Measurements from ENCODE around the gene DCST1. TPM values are rescaled to one million over a fixed set of nuclear protein-coding genes. Genes with fewer than 3 reads are reported as not detected.

DCST1 gene
- total and polyA plus RNA-seq, 2 of the 13 experiments (the other 11 are each of a cell fraction or from before 2014, with no cell fraction given): 0.04 TPM; not detected in 1

DNA sequence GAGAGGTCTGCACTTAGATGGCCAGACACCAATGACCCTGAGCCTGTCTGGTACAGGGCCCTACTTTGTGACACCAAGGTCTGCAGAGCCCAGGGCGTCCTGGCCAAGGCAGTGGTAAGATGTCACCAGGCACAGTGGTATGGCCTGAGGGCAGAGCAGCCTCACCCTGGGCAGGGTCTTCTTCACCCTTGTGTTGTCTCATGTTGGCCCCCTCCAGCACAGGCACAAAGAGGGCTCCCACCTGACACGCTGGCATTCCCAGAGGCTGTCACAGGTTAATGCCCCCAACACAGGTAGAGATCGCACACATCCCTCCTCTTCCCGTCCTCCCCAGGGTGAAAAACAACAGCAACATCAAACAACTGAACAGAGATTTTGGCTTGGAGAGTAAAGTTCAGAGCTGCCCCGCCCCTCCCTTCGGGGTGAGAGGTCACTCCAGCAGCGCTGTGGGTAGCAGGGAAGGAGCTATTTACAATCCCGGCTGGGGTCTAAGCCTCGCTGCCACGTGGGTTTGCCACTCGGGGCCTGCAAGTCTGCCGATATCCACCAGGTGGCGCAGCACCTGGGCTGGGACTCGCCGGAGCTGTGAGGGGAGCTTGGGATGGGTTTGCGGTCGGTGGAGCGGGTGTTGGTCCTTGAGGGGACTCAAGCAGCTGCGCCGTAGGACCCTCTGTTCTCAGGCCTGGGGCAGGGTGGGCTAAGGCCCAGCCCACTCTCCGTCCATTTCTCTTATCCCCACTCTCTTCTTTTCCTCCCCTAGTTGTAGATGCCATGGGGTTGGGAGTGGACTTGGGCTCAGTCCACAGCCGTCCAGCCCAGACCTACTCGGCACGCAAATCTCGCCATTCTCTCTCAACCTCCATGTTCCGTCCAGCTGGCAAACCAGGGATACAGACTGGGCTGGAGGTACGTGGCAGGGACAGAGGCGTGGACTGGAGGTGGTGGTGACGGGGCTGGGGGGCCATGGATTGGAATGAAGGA is 57.7 kb downstream of the DCST1 start (continued):
- TF ChIP-seq, protein P1, sequence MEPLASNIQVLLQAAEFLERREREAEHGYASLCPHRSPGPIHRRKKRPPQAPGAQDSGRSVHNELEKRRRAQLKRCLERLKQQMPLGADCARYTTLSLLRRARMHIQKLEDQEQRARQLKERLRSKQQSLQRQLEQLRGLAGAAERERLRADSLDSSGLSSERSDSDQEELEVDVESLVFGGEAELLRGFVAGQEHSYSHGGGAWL (CRISPR knock-in tag; IDR thresholded peaks at IDR 0.05): peak; percentile 94; the same call in 1 of the 2 replicates
- no peak for TF ChIP-seq ZNF34 (CRISPR knock-in tag; IDR thresholded peaks at IDR 0.05; ENCODE audit: borderline replicate concordance)
- TF ChIP-seq, protein P2, sequence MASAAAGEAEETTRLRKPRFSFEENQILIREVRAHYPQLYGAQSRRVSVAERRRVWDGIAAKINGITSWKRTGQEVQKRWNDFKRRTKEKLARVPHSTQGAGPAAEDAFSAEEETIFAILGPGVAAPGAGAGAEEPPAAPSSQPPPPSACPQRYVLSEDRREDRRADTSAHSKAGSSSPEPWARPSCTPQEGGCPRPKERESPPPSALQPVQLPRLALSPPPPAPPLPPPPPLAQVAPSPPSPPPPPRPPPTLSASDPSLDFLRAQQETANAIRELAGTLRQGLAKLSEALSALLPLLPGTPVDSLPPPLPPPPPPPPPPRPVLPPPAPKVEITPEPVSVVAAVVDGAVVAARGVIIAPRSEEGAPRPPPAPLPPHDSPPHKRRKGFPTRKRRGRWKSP (CRISPR knock-in tag; IDR thresholded peaks at IDR 0.05): peak; percentile 93
- TF ChIP-seq ZNF292 (CRISPR knock-in tag; IDR thresholded peaks at IDR 0.05; ENCODE audit: borderline replicate concordance, low read depth): 0 out of 2 replicates have a peak, but pooled peaks have one; percentile 73
- peak; percentile 24 for TF ChIP-seq ASH2L (IDR thresholded peaks at IDR 0.05; ENCODE audit: insufficient read length, low read depth, low read length)
- TF ChIP-seq, protein P3, sequence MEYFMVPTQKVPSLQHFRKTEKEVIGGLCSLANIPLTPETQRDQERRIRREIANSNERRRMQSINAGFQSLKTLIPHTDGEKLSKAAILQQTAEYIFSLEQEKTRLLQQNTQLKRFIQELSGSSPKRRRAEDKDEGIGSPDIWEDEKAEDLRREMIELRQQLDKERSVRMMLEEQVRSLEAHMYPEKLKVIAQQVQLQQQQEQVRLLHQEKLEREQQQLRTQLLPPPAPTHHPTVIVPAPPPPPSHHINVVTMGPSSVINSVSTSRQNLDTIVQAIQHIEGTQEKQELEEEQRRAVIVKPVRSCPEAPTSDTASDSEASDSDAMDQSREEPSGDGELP (IDR thresholded peaks at IDR 0.05; ENCODE audit: borderline replicate concordance, low read depth): 0 out of 2 replicates have a peak, but pooled peaks have one; percentile 41
- TF ChIP-seq ZNF546 (CRISPR knock-in tag; conservative IDR thresholded peaks at IDR 0.05): peak; percentile 43; the same call in 1 of the 2 replicates
- TF ChIP-seq ZNF605 (CRISPR knock-in tag; IDR thresholded peaks at IDR 0.05): peak; percentile 95
- TF ChIP-seq RXRA (CRISPR knock-in tag; IDR thresholded peaks at IDR 0.05): peak; percentile 95
- TF ChIP-seq KDM3A (CRISPR knock-in tag; IDR thresholded peaks at IDR 0.05; ENCODE audit: low read depth): peak; percentile 87
- TF ChIP-seq, protein P4, sequence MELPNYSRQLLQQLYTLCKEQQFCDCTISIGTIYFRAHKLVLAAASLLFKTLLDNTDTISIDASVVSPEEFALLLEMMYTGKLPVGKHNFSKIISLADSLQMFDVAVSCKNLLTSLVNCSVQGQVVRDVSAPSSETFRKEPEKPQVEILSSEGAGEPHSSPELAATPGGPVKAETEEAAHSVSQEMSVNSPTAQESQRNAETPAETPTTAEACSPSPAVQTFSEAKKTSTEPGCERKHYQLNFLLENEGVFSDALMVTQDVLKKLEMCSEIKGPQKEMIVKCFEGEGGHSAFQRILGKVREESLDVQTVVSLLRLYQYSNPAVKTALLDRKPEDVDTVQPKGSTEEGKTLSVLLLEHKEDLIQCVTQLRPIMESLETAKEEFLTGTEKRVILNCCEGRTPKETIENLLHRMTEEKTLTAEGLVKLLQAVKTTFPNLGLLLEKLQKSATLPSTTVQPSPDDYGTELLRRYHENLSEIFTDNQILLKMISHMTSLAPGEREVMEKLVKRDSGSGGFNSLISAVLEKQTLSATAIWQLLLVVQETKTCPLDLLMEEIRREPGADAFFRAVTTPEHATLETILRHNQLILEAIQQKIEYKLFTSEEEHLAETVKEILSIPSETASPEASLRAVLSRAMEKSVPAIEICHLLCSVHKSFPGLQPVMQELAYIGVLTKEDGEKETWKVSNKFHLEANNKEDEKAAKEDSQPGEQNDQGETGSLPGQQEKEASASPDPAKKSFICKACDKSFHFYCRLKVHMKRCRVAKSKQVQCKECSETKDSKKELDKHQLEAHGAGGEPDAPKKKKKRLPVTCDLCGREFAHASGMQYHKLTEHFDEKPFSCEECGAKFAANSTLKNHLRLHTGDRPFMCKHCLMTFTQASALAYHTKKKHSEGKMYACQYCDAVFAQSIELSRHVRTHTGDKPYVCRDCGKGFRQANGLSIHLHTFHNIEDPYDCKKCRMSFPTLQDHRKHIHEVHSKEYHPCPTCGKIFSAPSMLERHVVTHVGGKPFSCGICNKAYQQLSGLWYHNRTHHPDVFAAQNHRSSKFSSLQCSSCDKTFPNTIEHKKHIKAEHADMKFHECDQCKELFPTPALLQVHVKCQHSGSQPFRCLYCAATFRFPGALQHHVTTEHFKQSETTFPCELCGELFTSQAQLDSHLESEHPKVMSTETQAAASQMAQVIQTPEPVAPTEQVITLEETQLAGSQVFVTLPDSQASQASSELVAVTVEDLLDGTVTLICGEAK (IDR thresholded peaks at IDR 0.05): no peak
- TF ChIP-seq, protein P4 (CRISPR knock-in tag; IDR thresholded peaks at IDR 0.05): peak; percentile 50; the same call in 1 of the 2 replicates
- TF ChIP-seq ZNF737 (CRISPR knock-in tag; IDR thresholded peaks at IDR 0.05; ENCODE audit: borderline replicate concordance): 0 out of 2 replicates have a peak, but pooled peaks have one; percentile 34
- TF ChIP-seq TGIF2 (CRISPR knock-in tag; IDR thresholded peaks at IDR 0.05): peak; percentile 72; the same call in 1 of the 2 replicates
- TF ChIP-seq ZEB1 (IDR thresholded peaks at IDR 0.05; ENCODE audit: insufficient replicate concordance, low read depth): peak; percentile 89
- TF ChIP-seq ZFP36L1 (CRISPR knock-in tag; IDR thresholded peaks at IDR 0.05): no peak
- TF ChIP-seq KDM1A (CRISPR knock-in tag; IDR thresholded peaks at IDR 0.05): peak; percentile 39; the same call in 1 of the 2 replicates
